GM12874 (cell line): ENCODE results near the gene BST2.
A peak's percentile ranks its signal among the peaks of the same experiment; 100 is the strongest.

Experiments used
- TF ChIP-seq, protein P1 (sequence below): IDR thresholded peaks from 2 replicates; pipeline ENCODE4 v1.5.1; 2011; ENCODE audit warnings: low read depth, mild to moderate bottlenecking, control low read depth, low read length, moderate library complexity; ENCODE audit not compliant: insufficient read depth

The BST2 gene

DNA sequence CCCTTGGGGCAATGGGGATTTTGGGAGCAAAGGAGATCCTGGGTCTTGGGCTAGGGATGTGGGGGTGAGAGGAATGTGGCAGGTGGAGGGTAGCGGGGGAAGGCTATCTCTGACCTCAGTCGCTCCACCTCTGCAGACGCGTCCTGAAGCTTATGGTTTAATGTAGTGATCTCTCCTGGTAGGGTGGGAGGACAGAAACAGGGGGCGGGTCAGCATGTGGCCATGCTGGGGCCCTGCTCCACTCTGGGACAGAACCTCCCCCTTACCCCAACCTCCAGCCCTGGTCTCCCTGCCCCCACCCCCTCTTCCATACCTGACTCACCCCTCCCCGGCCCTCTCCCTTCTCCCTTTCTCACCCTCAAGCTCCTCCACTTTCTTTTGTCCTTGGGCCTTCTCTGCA lies 1.4 kb downstream of the BST2 start:
- TF ChIP-seq, protein P1, sequence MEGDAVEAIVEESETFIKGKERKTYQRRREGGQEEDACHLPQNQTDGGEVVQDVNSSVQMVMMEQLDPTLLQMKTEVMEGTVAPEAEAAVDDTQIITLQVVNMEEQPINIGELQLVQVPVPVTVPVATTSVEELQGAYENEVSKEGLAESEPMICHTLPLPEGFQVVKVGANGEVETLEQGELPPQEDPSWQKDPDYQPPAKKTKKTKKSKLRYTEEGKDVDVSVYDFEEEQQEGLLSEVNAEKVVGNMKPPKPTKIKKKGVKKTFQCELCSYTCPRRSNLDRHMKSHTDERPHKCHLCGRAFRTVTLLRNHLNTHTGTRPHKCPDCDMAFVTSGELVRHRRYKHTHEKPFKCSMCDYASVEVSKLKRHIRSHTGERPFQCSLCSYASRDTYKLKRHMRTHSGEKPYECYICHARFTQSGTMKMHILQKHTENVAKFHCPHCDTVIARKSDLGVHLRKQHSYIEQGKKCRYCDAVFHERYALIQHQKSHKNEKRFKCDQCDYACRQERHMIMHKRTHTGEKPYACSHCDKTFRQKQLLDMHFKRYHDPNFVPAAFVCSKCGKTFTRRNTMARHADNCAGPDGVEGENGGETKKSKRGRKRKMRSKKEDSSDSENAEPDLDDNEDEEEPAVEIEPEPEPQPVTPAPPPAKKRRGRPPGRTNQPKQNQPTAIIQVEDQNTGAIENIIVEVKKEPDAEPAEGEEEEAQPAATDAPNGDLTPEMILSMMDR: no peak

DNA sequence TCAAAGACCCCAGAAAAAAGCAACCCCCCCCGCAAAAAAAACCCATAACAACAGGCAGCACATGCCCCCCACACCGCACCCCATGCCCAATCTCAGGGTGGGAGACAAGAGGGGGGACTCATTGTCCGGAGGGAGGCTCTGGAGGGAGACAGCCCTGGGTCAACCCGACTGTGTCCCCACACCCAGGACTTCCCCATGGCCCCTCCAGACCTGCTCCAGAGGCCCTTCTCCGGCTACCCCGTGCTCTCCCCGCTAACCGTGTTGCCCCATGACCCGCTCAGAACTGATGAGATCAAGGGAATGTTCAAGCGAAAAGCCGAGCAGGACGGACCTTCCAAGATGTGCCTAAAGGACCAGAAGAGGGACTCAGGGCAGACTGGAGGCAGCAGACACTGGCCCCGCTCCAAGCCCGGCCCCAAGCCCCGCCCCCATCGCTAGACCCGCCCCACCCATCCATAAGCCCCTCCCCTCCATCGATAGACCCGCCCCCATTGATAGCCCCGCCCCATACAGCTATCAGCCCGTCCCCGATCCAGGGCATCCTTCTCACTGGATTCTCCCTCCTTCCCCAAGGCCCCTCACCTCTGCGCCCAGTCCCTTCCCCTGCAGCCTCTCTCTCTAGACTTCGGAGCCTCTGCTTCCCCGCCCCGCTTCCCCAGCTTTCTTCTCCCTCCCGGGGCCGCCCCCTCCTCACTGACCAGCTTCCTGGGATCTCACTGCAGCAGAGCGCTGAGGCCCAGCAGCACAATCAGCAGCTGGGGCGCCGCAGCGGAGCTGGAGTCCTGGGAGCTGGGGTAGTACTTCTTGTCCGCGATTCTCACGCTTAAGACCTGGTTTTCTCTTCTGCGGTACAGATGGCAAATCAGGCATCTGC lies 2.2 kb downstream of the BST2 start:
- TF ChIP-seq, protein P1: no peak

DNA sequence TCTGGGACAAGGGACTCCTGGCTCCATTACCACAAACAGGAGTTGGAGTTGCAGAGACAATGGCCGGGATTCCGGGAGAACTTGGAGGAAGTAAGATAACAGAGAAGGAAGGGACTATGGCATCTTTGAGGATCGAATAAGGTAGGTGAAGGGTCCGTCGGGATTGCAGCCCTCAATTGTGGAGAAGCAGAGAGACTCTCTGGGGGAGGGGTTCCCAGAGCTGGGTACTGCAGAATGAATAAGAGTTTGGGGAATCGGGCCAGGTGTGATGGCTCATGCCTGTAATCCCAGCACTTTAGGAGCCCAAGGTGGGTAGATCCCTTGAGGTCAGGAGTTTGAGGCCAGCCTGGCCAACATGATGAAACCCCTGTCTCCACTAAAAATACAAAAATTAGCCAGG lies 3.8 kb downstream of the BST2 start:
- TF ChIP-seq, protein P1: no peak

DNA sequence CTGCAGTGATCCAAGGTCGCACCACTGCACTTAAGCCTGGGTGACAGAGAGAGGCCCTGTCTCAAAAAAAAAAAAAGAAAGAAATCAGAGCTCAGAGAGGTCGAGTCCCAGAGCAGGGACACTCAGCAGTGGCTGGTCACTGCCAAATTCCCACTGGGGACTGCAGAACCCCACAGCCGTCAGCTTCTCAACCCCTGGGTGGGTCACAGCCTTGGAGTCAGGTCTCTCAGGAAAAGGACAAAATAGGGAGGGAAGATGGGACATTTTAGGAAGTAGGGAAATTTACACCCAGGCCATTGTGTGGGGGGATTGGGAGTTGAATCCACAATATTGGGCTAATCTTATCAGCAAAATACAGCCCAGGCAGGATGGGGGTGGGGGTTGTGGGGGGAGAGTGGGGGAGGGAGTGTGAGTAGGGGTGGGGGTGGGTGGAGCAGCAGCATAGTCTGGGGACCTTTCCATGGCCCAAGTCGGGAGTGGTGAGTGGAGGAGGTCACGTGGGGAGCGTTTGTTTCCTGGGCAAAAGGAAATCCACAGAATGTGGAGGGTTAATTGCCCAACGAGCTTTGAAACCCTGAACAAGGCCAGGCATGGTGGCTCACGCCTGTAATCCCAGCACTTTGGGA lies 6.4 kb downstream of the BST2 start:
- TF ChIP-seq, protein P1: no peak

DNA sequence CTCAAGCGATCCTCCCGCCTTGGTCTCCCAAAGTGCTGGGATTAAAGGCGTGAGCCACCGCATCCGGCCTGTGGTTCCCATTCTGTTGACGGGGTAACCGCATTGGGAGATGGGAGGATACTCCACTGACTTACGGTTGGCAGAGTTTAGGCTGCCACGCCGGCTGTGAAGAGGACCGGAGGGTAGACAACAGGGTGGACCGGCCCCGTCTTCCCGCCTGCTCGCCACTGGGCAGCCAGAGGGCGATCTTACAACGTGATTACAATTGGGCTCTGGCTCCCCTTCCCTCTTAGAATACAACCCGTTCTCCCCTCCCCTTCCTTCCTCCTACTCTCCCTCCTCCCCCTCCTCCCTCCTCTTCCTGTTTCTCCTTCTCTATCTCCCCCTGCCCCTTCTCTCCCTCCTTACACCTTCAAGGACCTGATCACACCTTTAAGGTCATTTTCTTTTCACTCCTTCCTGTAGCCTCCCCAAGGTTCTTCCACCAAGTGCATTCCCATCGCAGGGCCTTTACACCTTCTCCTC lies 10.5 kb downstream of the BST2 start:
- TF ChIP-seq, protein P1: peak; percentile 85

DNA sequence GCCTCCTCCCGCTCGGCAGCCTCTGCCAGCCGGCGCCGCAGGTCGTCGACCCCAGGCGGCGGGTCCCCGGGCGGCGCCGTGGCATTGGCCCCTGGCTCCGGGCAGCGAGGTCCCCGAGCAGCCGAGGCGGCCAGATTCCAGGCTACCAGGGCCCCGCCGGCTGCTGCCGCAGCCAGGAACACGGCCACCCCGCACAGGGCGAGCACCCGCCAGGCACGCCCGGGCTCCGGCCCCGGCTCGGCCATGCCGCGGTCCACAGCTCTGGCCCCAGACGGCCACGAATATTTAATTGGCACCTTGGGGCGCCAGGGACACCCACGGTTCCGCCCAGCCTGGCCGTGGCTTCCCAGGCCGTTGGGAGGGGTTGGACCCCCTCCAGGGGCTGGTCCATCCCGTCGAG lies 11.5 kb downstream of the BST2 start, which contains the start of gene CCDC194:
CCDC194 (minus strand) TSS at position 283 of the 400 bp plus-strand sequence; CDS start at position 245, 38 bp downstream.
- TF ChIP-seq, protein P1: no peak

DNA sequence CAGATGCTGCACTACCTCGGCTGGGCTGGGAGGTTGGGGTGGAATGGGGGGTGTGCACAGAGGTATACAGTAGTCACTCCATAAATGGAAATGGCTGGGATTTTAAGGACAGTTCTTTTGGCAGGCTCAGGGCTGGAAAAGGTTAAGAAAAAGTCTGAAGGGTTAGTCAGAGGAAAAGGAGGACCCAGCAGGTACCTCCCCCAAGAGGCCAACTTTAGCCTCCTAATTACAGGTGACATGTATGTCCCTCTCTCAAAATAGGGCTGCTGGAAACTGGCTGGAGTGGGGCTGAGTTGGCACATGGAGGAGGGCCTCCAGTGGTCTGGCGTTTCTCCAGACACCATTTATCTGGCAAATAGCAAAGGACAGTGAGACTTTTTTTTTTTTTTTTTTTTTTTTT lies 12.4 kb downstream of the BST2 start:
- TF ChIP-seq, protein P1: no peak
